ENCODE results near the gene TMEM131.

Gene TMEM131

GRCh38 chr2:98004047-98004446 lies 8.3 kb upstream of the TMEM131 start:
- TF ChIP-seq CTCF (IDR thresholded peaks at IDR 0.05; ENCODE audit: low read depth, low read length) = no peak
- no peak overlapping the region for H3K4me3 ChIP-seq (ENCODE audit: low read depth, low read length)

GRCh38 chr2:97999536-97999935 lies 3.8 kb upstream of the TMEM131 start:
- Histone ChIP-seq H3K27me3 (no peaks in the 10 kb centered on the region), H3K9me3 (no peaks in the 10 kb centered on the region), H3K4me1 (no peaks in the 10 kb centered on the region), H3K4me3 (ENCODE audit: low read depth, low read length) (no peak overlapping the region), H3K36me3 (no peaks in the 10 kb centered on the region)
- no peak for DNase-seq
- TF ChIP-seq CTCF (IDR thresholded peaks at IDR 0.05; ENCODE audit: low read depth, low read length) = no peak

More at GRCh38 chr2:98004047-98004446, 8.3 kb upstream of the TMEM131 start:
- no peaks in the 10 kb centered on the region for H3K27me3 ChIP-seq
- no peak for DNase-seq
- H3K36me3 ChIP-seq = no peaks in the 10 kb centered on the region
- no peaks in the 10 kb centered on the region for H3K9me3 ChIP-seq
- no peaks in the 10 kb centered on the region for H3K4me1 ChIP-seq

- DNase-seq = no peak
- no peak for TF ChIP-seq CTCF (IDR thresholded peaks at IDR 0.05; ENCODE audit: low read depth, low read length)
- Histone ChIP-seq H3K9me3 (no peaks in the 10 kb centered on the region), H3K4me3 (ENCODE audit: low read depth, low read length) (no peak overlapping the region), H3K27me3 (no peaks in the 10 kb centered on the region), H3K4me1 (no peaks in the 10 kb centered on the region), H3K36me3 (no peaks in the 10 kb centered on the region)
Measured at GRCh38 chr2:97998431-97999005, 2.8 kb upstream of the TMEM131 start.

GRCh38 chr2:97997784-97998392 lies 2.1 kb upstream of the TMEM131 start:
- Histone ChIP-seq H3K9me3 (no peaks in the 10 kb centered on the region), H3K36me3 (no peaks in the 10 kb centered on the region), H3K4me3 (ENCODE audit: low read depth, low read length) (no peak overlapping the region), H3K27me3 (no peaks in the 10 kb centered on the region), H3K4me1 (no peaks in the 10 kb centered on the region)
- TF ChIP-seq CTCF (IDR thresholded peaks at IDR 0.05; ENCODE audit: low read depth, low read length) = no peak
- DNase-seq = no peak

GRCh38 chr2:97996679-97997078 lies 931 bp upstream of the TMEM131 start:
- no peak for DNase-seq

More at GRCh38 chr2:97996679-97997078, 931 bp upstream of the TMEM131 start:
- H3K36me3 ChIP-seq = no peaks in the 10 kb centered on the region
- no peaks in the 10 kb centered on the region for H3K4me1 ChIP-seq
- TF ChIP-seq CTCF (IDR thresholded peaks at IDR 0.05; ENCODE audit: low read depth, low read length) = no peak
- no peaks in the 10 kb centered on the region for H3K9me3 ChIP-seq
- peak overlapping the region; percentile 80 for H3K4me3 ChIP-seq (ENCODE audit: low read depth, low read length)
- no peaks in the 10 kb centered on the region for H3K27me3 ChIP-seq
